NCI-H1092 treated with DMSO at 0.1 percent for 48 hours (cell line): ENCODE results near the gene TRIM68.

Experiments used
- DNase-seq: peaks from one replicate; lab custom pipeline; 2025; lab: John Stamatoyannopoulos, UW

The TRIM68 gene

GRCh38 chr11:4606231-4607015, 1.6 kb downstream of the TRIM68 start:
- DNase-seq = peak; percentile 57

- no peak for DNase-seq
These were observed 3.0 kb downstream of the TRIM68 start for GRCh38 chr11:4605057-4605456.

GRCh38 chr11:4593739-4594138, 14.3 kb downstream of the TRIM68 start, which contains the start of gene OR52I1:
Gene OR52I1, plus strand, starts transcription at chr11:4594039. Its CDS starts 0 bp downstream, at chr11:4594039.
- DNase-seq = no peak

- DNase-seq = no peak
These were observed 19.0 kb downstream of the TRIM68 start for GRCh38 chr11:4589017-4589416.

GRCh38 chr11:4581443-4581842, 26.6 kb downstream of the TRIM68 start, which contains the start of gene OR52I2:
Gene OR52I2, plus strand, starts transcription at chr11:4581743.
- no peak for DNase-seq

GRCh38 chr11:4580124-4580523, 27.9 kb downstream of the TRIM68 start:
- no peak for DNase-seq

- no peak for DNase-seq
These were observed 29.4 kb downstream of the TRIM68 start for GRCh38 chr11:4578624-4579023.

GRCh38 chr11:4577761-4578160, 30.3 kb downstream of the TRIM68 start:
- no peak for DNase-seq

GRCh38 chr11:4576880-4577279, 31.2 kb downstream of the TRIM68 start:
- DNase-seq = no peak

GRCh38 chr11:4569075-4569474, 39.0 kb downstream of the TRIM68 start:
- no peak for DNase-seq

- no peak for DNase-seq
These were observed 42.7 kb downstream of the TRIM68 start for GRCh38 chr11:4565371-4565770.

GRCh38 chr11:4560467-4560866, 47.6 kb downstream of the TRIM68 start:
- DNase-seq = no peak

GRCh38 chr11:4559527-4560440, 48.2 kb downstream of the TRIM68 start:
- DNase-seq = no peak

- DNase-seq = no peak
These were observed 56.6 kb downstream of the TRIM68 start for GRCh38 chr11:4551346-4551979.
